ENCODE data around the gene RPS25.

DNA sequence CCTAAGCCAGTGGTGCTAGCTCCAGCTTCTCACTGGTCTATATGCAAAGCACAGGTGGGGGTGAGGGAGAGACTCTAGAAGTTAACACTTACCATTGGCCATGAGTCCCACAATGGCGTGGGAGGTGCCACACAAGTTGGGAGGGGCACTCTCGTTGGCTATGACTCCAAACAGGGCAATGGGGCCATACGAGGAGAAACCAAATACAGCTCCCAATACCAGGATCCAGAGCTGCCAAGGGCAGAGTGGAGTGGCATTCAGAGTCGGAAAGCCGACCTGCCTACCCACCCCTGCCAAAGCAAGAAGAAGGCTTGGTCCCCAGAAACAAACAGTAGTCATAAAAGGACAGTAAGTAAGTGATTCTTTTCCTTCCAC lies 6.9 kb upstream of the RPS25 start:
- TF ChIP-seq SIN3A (IDR thresholded peaks at IDR 0.05; ENCODE audit: borderline replicate concordance, insufficient read depth, low read length) (no peak), TAF1 (IDR thresholded peaks at IDR 0.05; ENCODE audit: borderline replicate concordance, insufficient read depth, low read length) (no peak), POLR2AphosphoS5 (IDR thresholded peaks at IDR 0.05; ENCODE audit: low read depth, low read length) (no peak), FOXP2 (optimal IDR thresholded peaks at IDR 0.05; ENCODE audit: borderline replicate concordance, extremely low read depth, extremely low read length, insufficient read depth) (no peak)
- TF ChIP-seq, protein P1, sequence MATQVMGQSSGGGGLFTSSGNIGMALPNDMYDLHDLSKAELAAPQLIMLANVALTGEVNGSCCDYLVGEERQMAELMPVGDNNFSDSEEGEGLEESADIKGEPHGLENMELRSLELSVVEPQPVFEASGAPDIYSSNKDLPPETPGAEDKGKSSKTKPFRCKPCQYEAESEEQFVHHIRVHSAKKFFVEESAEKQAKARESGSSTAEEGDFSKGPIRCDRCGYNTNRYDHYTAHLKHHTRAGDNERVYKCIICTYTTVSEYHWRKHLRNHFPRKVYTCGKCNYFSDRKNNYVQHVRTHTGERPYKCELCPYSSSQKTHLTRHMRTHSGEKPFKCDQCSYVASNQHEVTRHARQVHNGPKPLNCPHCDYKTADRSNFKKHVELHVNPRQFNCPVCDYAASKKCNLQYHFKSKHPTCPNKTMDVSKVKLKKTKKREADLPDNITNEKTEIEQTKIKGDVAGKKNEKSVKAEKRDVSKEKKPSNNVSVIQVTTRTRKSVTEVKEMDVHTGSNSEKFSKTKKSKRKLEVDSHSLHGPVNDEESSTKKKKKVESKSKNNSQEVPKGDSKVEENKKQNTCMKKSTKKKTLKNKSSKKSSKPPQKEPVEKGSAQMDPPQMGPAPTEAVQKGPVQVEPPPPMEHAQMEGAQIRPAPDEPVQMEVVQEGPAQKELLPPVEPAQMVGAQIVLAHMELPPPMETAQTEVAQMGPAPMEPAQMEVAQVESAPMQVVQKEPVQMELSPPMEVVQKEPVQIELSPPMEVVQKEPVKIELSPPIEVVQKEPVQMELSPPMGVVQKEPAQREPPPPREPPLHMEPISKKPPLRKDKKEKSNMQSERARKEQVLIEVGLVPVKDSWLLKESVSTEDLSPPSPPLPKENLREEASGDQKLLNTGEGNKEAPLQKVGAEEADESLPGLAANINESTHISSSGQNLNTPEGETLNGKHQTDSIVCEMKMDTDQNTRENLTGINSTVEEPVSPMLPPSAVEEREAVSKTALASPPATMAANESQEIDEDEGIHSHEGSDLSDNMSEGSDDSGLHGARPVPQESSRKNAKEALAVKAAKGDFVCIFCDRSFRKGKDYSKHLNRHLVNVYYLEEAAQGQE (IDR thresholded peaks at IDR 0.05; ENCODE audit: insufficient read depth in 1 of 2, low read depth in 2 of 2, low read length in 2 of 2), result no peak

Measured in PFSK-1 (cell line).